NCI-H345 treated with DMSO at 0.1 percent for 48 hours (cell line): ENCODE results near the gene TMA7B.

Experiments used
- DNase-seq: peaks from one replicate; lab custom pipeline; 2025; ENCODE audit not compliant: unreplicated experiment; lab: John Stamatoyannopoulos, UW

Gene TMA7B

DNA sequence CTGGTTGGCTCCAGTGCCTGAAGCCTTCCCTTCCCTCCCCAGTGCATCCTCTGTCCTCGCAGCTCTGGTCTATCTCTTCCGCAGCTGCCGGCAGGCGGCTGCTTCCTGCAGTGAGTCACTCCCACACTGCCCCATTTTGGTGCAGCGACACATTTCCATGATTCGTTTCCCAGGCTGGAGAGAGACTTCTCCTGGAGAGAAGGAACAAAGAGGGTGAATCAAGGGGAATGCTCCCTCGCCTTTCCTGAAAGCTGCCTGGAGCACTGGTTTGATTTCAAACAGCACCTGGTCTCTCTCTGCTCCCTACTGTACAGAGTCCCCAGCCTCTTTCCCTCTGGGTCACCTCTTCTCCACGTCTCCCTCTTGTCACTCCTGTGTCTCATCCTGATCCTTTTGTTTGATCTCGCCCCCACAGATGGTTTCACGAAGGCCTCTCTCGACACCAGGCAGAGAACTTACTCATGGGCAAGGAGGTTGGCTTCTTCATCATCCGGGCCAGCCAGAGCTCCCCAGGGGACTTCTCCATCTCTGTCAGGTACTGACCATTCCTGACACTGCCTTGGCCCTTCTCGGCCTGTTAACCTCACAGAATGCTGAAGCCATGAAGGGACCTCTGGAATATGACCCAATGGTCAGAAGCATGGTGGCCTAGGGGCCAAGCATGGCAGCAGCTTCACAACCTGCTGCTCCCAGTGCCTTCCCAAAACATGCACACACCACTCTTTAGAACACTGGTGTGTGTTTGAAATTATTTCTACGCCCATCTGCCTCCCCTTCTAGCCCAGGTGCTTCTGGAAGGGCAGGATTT, at the start of gene TMA7B:
Gene TMA7B (plus strand): TSS at position 758 of the 808 bp plus-strand sequence. CDS start 3,978 bp downstream, outside the sequence.
- no peak for DNase-seq

GRCh38 chr22:39910876-39911613, 49.2 kb upstream of the TMA7B start:
- no peak for DNase-seq

DNA sequence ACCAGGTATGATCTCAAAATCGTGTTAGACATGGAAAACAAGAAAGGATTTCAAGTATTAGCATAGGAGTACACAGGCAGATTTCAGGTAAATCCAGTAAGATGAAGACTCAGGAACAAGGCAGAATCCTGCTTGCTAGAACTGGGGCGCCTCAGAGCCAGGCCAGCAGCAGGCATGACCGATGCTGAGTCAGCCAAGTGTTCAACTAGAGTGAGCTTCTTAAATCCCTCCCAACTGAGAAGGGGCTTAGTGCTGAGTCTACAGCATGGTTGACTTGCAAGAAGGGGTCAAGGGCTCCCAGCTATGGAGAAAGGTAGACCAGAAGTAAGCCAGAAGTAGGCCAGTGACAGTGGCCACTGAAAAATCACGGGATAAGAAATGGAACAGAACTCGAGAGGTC, 46.9 kb upstream of the TMA7B start:
- DNase-seq: no peak

DNA sequence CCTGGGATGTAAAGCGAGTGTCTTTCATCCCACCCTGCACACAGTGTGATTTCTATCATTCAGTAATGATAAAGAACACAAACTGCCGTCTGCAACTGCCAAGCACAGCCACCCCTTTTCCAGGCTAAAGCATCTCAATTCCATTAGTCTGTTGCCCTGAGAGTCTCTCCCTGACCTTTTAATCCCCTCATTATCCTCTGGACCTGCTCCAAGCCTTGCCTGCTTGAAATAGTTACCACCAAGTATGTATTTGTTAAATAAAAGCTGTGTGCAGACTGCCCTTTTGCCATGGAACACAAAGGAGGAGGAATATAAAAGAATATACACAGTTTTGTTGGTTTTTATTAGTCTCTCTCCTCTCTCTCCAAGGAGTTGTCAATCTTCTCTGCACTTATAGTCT, 46.3 kb upstream of the TMA7B start:
- DNase-seq: no peak

GRCh38 chr22:39914584-39914983, 45.6 kb upstream of the TMA7B start:
- DNase-seq: no peak

GRCh38 chr22:39915295-39915726, 44.9 kb upstream of the TMA7B start:
- no peak for DNase-seq

GRCh38 chr22:39916496-39916895, 43.7 kb upstream of the TMA7B start:
- DNase-seq: no peak

GRCh38 chr22:39917197-39917643, 43.0 kb upstream of the TMA7B start:
- DNase-seq: no peak

DNA sequence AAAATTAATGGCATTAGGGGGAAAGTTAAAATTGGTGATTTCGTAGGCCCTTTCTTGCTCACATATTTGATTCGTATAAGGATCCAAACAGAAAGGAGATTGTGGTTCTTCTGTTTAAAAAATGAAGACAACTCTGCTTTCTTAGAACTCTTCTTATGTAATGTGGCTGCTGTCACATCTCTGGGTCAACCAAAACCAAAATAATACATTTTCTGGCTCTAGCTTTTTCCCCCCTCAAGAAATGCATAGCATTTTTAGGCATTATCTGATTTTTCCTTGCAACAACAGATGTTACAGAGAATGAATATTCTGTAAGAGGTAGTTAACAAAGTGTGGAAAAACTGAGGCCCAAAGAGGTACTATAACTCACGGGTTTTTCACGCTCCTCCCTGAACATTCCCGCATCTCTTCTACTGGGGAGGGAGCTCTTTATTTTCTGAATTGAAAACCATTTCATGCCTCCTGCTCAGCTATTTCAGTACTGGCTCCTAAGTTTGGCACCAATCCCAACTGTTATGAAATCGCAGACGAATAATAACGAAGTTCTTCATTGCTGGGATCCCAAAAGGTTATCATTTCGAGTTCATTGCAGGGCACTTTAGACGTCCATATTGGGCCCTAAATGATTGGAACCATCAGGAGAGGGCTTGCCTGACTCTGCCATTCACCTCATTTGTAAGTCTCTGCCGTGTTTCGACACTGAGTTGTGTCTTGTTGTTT, 42.3 kb upstream of the TMA7B start:
- DNase-seq: no peak

DNA sequence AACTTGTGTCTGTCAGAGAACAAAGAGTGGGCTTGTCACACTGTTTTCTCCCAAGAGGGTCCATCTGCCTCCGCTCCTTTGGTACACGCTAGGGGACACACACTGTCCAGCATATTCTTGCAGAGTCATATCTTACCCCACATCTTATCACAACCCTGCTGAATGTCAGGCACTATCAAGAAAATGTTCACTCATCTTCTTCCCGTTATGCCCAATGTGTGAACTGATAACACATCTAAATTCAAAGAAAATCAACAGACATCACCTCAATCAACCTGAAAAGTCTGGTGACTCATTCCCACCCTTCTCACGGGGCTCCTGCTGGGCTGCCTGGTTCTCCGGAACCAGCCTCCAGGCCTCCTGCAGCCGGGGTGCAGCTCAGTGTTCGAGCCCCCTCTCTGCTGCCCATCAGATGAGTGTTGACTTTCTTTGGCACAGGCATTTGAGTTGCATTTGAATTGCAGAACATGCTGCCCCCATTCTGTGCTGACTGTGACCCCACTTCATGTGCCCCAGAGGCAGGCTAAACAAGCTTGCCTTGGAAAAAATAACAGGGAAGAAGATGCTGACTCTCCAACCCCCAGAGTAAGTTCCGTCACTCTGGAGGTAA, 40.0 kb upstream of the TMA7B start:
- DNase-seq: no peak

- DNase-seq: no peak
Observed at GRCh38 chr22:39923696-39924095, 36.5 kb upstream of the TMA7B start.

DNA sequence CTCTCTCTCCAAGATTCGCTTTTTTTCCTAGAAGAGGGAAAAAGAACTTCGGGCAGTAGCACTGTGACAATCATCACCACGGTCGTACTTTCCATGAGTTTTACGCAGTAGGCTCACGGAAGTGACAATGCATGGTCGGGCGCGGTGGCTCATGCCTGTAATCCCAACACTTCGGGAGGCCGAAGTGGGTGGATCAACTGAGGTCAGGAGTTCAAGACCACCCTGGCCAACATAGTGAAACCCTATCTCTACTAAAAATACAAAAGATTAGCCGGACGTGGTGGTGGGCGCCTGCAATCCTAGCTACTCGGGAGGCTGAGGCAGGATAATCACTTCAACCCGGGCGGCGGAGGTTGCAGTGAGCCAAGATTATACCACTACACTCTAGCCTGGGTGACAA, 35.9 kb upstream of the TMA7B start:
- no peak for DNase-seq

DNA sequence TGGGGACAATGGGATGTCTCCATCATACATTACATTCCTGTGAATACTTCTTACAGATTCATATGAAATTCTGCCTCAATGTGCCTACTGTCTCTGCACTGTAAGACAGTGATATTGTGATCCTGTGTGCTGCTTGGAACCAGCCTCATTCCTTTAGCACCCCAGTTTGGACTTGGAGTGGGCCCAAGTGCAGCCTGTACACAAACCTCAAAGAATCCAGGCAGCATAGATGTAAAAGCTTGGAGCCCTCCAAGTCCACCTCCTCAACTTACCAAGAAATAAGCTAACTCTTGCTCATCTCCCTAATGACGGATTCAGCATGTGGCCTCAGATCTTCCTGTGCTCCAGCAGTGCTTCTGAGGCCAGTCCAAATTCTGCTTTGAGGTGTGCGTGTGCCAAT, 34.9 kb upstream of the TMA7B start:
- DNase-seq: no peak

GRCh38 chr22:39925909-39926679, 34.1 kb upstream of the TMA7B start:
- no peak for DNase-seq

GRCh38 chr22:39926753-39927152, 33.4 kb upstream of the TMA7B start:
- DNase-seq: no peak

GRCh38 chr22:39927544-39927943, 32.7 kb upstream of the TMA7B start:
- DNase-seq: no peak

- DNase-seq: no peak
Observed at GRCh38 chr22:39928536-39929520, 31.4 kb upstream of the TMA7B start.

- DNase-seq: no peak
Observed at GRCh38 chr22:39931251-39931650, 28.9 kb upstream of the TMA7B start.

DNA sequence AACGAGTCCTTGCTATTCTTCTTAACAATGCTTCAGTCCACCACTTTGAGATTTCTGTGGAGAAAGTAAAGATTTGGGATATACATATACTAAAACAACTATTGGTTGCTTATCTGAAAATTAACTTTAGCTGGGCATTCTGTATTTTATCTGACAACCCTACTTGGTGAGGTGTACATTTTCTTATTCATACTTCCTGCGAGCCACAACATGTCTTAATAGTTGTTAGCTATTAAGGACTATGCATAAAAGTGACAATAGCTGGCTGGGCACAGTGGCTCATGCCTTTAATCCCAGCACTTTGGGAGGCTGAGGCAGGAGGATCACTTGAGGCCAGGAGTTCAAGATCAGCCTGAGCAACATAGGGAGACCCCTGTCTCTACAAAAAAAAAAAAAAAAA, 28.0 kb upstream of the TMA7B start:
- no peak for DNase-seq
